ENCODE measurements around the gene RNF144A.

- no peak for TF ChIP-seq EZH2phosphoT487 (IDR thresholded peaks at IDR 0.05; ENCODE audit: low read length)
- no peak for TF ChIP-seq EZH2 (optimal IDR thresholded peaks at IDR 0.05; ENCODE audit: low read depth, low read length)
Observed at GRCh38 chr2:6887751-6888192, 29.4 kb upstream of the RNF144A start.

Measured in MM.1S (cell line).